ENCODE results near the gene HCN2. TPM values are rescaled to one million over a fixed set of nuclear protein-coding genes. Genes with fewer than 3 reads are reported as not detected.

The HCN2 gene
- total and polyA plus RNA-seq, 2 of the 13 experiments (the other 11 are each of a cell fraction or from before 2014, with no cell fraction given), result 0.01 TPM; not detected in 1

- TF ChIP-seq ZNF407 (CRISPR knock-in tag; IDR thresholded peaks at IDR 0.05; ENCODE audit: not compliant biosample characterization) (no peak), PBX3 (CRISPR knock-in tag; IDR thresholded peaks at IDR 0.05; ENCODE audit: borderline replicate concordance) (0 out of 2 replicates have a peak, but pooled peaks have one; percentile 46), ZHX1 (CRISPR knock-in tag; IDR thresholded peaks at IDR 0.05; ENCODE audit: low read depth) (peak; percentile 77), SP2 (CRISPR knock-in tag; IDR thresholded peaks at IDR 0.05) (peak; percentile 11), ZNF431 (CRISPR knock-in tag; IDR thresholded peaks at IDR 0.05; ENCODE audit: borderline replicate concordance, low read depth) (no peak; the same call in 1 of the 2 replicates), PLRG1 (conservative IDR thresholded peaks at IDR 0.05) (no peak), ZNF766 (CRISPR knock-in tag; IDR thresholded peaks at IDR 0.05; ENCODE audit: borderline replicate concordance) (peak; percentile 80; the same call in 1 of the 2 replicates), ZNF207 (IDR thresholded peaks at IDR 0.05; ENCODE audit: borderline replicate concordance) (no peak), NFE2L1 (CRISPR knock-in tag; IDR thresholded peaks at IDR 0.05; ENCODE audit: borderline replicate concordance) (no peak), NFATC3 (CRISPR knock-in tag; IDR thresholded peaks at IDR 0.05) (no peak)
- TF ChIP-seq, protein P1, sequence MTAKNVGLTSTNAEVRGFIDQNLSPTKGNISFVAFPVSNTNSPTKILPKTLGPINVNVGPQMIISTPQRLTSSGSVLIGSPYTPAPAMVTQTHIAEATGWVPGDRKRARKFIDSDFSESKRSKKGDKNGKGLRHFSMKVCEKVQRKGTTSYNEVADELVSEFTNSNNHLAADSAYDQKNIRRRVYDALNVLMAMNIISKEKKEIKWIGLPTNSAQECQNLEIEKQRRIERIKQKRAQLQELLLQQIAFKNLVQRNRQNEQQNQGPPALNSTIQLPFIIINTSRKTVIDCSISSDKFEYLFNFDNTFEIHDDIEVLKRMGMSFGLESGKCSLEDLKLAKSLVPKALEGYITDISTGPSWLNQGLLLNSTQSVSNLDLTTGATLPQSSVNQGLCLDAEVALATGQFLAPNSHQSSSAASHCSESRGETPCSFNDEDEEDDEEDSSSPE (CRISPR knock-in tag; IDR thresholded peaks at IDR 0.05), result no peak
- TF ChIP-seq, protein P2, sequence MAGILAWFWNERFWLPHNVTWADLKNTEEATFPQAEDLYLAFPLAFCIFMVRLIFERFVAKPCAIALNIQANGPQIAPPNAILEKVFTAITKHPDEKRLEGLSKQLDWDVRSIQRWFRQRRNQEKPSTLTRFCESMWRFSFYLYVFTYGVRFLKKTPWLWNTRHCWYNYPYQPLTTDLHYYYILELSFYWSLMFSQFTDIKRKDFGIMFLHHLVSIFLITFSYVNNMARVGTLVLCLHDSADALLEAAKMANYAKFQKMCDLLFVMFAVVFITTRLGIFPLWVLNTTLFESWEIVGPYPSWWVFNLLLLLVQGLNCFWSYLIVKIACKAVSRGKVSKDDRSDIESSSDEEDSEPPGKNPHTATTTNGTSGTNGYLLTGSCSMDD (CRISPR knock-in tag; IDR thresholded peaks at IDR 0.05), result no peak
Observed at GRCh38 chr19:660793-661426, 71.2 kb downstream of the HCN2 start (continued).

All from HepG2 (cell line).